NCI-H1694 treated with DMSO at 0.1 percent for 48 hours (cell line): ENCODE measurements around the gene KRTAP12-4.
"Not testable (repeated sequence)": the region's sequence is repeated elsewhere in the genome, so short reads cannot be mapped to it uniquely, and the experiment has no call there.

Experiments used
- DNase-seq: peaks from one replicate; lab custom pipeline; 2025; lab: John Stamatoyannopoulos, UW

Gene KRTAP12-4

DNA sequence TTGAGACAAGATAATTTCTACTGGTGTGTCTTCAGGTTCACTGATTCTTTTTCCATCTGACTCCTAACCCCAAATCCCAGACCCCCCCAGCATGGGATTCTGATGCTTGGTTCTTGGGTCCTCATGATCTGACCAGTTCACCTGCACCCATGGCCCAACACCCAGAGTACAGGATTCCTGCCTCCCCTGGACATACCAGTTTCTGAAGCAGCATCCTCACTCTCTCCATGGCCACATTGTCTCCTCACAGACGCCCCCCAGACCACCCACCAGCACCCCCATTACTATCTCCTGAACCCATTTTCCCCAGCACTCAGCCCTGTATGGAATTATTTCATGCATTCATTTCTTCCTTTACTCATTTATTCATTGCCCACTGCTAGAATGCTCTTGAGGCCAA, 2.4 kb upstream of the KRTAP12-4 start:
- DNase-seq, result no peak

GRCh38 chr21:44653656-44654575, 543 bp downstream of the KRTAP12-4 start:
- DNase-seq, result no peak

- no peak for DNase-seq
These were observed 1.3 kb downstream of the KRTAP12-4 start for GRCh38 chr21:44653123-44653522.

- DNase-seq, result no peak
These were observed 3.3 kb downstream of the KRTAP12-4 start for GRCh38 chr21:44650973-44651675.

- DNase-seq, result no peak
These were observed 4.0 kb downstream of the KRTAP12-4 start for GRCh38 chr21:44650265-44650972.

DNA sequence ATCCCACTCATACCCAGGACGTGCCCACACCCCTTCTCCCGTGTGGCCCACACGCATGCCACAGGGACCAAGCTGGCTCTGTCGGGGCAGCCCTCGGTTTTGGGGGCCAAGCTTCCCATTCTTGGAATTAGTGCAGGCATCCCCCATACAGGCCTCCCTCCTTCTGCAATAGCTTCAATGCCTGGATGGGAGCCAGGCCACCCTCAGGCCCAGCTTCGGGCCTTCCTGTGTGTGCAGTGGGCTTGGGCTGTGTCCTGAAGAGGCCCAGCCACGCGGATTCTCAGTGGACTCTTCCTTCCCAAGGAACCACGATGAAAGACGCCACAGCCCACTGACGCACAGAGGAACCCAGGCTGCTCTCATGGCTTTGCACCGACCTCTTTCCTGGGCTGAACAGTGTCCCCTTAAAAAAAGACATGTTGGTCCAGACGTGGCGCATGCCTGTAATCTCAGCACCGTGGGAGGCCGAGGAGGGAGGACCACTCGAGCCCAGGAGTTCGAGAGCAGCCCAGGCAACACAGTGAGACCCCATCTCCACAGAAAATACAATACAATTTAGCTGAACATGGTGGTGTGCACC, 4.8 kb downstream of the KRTAP12-4 start:
- no peak for DNase-seq

- DNase-seq, result no peak
These were observed 5.7 kb downstream of the KRTAP12-4 start for GRCh38 chr21:44648557-44649311.

- DNase-seq, result no peak
These were observed 7.3 kb downstream of the KRTAP12-4 start for GRCh38 chr21:44647222-44647552.

- peak; percentile 82 for DNase-seq
These were observed 7.9 kb downstream of the KRTAP12-4 start, which contains the start of gene KRTAP10-11 for GRCh38 chr21:44646366-44647221. Gene KRTAP10-11 (plus strand): TSS chr21:44646414. CDS start chr21:44646459, 45 bp downstream.

DNA sequence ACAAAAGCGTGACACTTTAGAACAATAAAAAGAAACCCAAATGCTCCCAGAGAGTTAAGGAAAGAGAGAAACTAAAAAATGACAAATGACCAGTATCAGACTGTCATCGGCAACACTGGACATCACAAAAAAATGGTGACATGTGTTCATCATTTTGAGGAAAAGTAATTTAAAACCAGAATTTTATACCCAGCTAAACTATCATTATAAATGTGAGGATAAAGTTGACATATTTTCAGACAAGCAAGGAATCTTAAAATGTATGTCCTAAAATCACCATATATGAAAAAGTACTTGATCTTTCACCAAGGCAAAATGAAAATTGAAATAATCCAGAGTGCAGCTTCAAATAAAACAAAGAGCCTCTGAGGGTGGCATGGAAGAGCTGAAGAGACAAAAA, 9.6 kb downstream of the KRTAP12-4 start:
- no peak for DNase-seq

- DNase-seq, result no peak
These were observed 10.6 kb downstream of the KRTAP12-4 start for GRCh38 chr21:44643741-44644310.

- no peak for DNase-seq
These were observed 13.7 kb downstream of the KRTAP12-4 start for GRCh38 chr21:44640761-44641160.

DNA sequence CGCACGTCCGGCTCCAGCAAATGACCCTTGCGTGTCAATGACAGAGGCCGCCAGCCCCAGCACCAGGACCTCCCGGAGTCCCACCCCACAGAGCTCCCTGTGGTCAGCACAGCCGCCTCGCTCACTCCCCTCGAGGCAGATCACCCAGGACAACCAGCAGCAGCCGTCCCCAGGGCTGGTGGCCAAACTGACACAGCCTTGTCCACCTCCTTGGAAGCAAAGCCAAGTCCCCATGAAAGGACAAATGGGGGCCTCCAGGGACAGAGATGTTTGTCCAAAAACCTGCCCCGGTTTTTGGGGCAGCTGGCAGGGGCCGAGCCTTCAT, 15.2 kb downstream of the KRTAP12-4 start:
- DNase-seq, result no peak

DNA sequence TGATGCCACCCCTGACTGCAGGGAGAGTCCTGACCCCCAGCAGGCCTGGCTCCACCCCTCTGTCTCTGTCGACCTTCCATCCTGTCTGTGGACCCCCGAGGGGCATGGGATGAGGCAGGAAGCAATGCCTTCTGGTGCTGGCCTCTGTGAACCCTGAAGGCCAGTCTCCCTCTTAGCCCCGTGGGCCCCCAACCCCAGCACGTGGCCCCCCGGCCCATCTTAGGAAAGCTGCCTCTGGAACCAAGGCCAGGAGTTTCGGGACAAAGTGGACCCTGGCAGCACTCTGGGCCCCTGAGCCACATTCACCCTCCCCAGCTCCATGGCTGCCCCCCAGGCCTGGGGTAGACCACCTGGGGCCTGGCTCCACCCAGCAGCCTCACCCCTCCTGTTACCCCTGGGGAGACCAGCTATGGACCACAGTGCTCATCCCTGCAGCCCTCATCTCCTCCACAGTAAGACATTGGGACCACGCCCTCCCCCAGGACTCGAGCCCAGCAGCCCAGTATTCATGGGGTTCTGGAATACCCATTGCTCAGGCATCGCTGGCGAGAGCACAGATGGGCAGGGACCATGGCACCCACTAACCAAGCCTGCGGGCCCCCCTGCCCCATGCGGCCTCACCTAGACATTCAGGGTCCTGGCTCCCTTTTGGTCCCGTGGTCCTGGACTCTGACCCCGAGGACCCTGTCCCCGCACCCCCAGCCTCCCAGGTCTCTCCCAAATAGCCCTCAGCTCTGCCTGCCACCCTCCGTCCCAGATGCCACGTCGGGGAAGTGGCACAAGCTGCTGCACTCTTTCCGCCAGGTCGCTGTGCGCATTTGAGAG, 15.7 kb downstream of the KRTAP12-4 start:
- not testable (repeated sequence) for DNase-seq

DNA sequence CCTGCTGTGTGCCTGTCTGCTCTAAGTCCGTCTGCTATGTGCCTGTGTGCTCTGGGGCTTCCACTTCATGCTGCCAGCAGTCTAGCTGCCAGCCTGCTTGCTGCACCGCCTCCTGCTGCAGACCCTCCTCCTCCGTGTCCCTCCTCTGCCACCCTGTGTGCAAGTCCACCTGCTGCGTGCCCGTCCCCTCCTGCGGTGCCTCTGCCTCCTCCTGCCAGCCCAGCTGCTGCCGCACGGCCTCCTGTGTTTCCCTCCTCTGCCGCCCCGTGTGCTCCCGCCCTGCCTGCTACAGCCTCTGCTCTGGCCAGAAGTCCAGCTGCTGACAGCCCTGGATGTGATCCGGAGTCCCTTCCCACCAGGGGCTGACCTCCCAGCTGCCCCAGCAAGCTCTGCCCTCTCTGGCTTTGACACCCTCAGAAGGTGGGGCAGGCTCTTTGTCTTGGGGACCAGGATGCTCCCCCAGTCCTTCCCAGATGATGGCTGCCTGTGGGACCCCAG, 16.6 kb downstream of the KRTAP12-4 start:
- not testable (repeated sequence) for DNase-seq

DNA sequence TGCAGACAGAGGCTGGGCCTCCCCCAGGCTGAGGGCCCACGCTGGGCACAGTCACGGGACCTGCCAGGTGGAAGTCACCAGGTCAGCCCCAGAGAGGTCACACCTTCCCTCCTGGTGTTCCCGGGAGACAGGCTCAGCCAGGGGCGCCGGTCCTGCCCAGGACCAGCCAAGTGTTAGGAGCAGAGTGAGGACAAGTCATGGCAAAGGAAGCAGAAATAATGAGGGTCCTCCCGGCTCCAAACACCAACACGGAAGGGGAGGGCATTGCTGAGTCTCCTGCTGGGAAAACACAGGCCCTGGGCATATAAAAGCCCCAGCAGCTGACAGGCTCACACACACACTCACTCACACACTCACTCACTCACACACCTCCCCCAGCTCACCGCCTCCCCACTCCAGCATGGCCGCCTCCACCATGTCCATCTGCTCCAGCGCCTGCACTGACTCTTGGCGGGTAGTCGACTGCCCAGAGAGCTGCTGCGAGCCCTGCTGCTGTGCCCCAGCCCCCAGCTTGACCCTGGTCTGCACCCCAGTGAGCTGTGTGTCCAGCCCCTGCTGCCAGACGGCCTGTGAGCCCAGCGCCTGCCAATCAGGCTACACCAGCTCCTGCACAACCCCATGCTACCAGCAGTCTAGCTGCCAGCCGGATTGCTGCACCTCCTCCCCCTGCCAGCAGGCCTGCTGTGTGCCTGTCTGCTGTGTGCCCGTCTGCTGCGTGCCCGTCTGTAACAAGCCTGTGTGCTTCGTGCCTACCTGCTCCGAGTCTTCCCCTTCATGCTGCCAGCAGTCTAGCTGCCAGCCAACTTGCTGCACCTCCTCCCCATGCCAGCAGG, 17.2 kb downstream of the KRTAP12-4 start, which contains the start of gene KRTAP10-10:
Gene KRTAP10-10 (plus strand): TSS at position 339 of the 833 bp plus-strand sequence. CDS start 62 bp downstream, at position 401.
- DNase-seq, result no peak

DNA sequence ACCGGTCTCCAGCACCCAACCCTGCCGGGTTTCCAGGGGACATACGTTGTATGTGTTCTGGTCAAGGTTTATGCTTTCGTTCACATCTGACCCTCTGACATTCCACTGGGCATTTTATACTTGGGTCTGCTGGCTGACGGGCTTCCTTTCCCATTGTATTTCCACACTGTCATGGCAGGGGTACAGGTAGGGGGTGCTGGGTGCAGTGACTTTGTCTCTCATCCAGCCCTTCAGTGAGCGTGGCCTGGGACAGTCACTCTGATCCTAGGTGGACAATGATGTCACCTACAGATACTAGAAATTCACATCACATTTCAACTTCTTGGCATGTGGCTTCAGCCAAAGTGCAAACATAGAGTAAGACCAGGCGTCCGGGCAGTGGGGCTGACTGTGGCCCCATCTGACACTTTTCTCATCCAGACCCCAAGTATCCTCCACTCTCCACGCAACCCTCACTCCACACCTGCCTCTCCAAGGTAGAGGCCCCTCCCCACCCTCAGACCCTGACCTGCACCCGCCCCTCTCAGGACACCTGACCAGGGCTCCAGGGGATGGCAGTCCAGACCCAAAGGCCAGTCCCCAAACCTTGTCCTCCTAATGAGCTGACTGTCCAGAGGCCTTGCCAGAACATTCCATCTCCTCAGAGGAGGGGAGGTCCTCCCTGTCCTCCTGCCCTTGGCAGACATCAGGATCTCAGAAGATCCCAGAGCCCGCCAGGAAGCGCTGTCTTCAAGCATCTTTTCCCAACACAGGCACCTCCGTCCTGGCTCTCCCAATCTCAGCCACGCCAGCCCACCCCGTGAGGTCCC, 18.0 kb downstream of the KRTAP12-4 start:
- DNase-seq, result no peak
